ENCODE measurements around the gene IL24.
"Not testable (repeated sequence)": the region's sequence is repeated elsewhere in the genome, so short reads cannot be mapped to it uniquely, and the experiment has no call there.

The IL24 gene

DNA sequence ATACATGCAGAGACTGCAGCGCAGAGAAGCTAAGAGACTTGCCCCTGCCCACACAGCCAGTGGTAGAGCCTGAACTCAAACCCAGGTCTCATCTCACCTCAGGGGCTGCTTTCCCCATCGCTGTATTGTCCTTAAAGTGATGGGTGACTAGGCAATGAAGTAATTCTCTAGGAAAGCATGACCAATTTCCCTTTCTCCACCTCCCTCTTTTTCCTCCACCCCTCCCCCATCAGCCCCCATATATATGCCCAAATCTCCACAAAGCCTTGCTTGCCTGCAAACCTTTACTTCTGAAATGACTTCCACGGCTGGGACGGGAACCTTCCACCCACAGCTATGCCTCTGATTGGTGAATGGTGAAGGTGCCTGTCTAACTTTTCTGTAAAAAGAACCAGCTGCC, at the start of gene IL24:
Gene IL24, plus strand, starts transcription at position 269 of the 400 bp plus-strand sequence. CDS start 390 bp downstream, outside the sequence.
- Histone ChIP-seq H3K27ac (no peak within 1 kb of the TSS), H3K36me3 (peaks cover 0 to 7% (median 0%) of the 10 kb centered on the region in 11 experiments; a peak in 1 of 22 replicates), H3K27me3 (peaks cover 0 to 5% (median 0%) of the 10 kb centered on the region in 11 experiments; a peak in 1 of 22 replicates), H3K4me3 (no peak within 1 kb of the TSS), H3K4me2 (peak within 1 kb of the TSS in 9 of 11 experiments; percentile 3 to 44 (median 7); a peak in 9 of 22 replicates), H3K4me1 (peaks cover 0 to 20% (median 11%) of the 10 kb centered on the region in 10 experiments; a peak in 15 of 20 replicates), H4K20me1 (no peaks in the 10 kb centered on the region; a peak in 1 of 22 replicates), H3K9me3 (replicated peaks in 1 of 11) (peaks cover 0 to 2% (median 0%) of the 10 kb centered on the region in 11 experiments; a peak in 3 of 22 replicates), H3K9ac (no peak within 1 kb of the TSS)
- no peak for TF ChIP-seq Cebpa-rat (IDR thresholded peaks at IDR 0.05)

DNA sequence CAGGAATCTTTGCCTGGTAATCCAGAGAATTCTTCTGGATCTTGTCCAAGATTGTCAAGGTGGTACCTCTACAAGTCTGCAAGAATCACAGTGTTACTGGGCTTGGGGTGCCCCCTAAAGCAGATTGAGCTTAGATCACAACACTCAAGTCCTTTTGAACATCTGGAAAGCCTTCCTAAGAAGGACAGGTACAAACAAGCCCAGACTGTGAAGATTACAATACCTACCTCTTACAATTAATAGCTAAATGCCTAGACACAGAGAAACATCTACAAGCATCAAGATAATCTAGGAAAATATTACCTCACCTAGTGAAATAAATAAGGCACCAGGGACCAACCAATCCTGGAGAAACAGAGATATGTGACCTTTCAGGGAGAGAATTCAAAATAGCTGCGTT, 49.3 kb upstream of the IL24 start:
- no peak overlapping the region for H3K27ac ChIP-seq
- peaks cover 0 to 15% (median 9%) of the 10 kb centered on the region in 11 experiments; a peak in 15 of 22 replicates for H3K9me3 ChIP-seq (replicated peaks in 1 of 11)
- TF ChIP-seq Cebpa-rat (IDR thresholded peaks at IDR 0.05): no peak
- H4K20me1 ChIP-seq: no peaks in the 10 kb centered on the region
- H3K4me3 ChIP-seq: no peak overlapping the region
- no peak overlapping the region for H3K4me2 ChIP-seq
- H3K27me3 ChIP-seq: no peaks in the 10 kb centered on the region
- no peaks in the 10 kb centered on the region for H3K4me1 ChIP-seq
- no peaks in the 10 kb centered on the region for H3K36me3 ChIP-seq
- no peak overlapping the region for H3K9ac ChIP-seq

DNA sequence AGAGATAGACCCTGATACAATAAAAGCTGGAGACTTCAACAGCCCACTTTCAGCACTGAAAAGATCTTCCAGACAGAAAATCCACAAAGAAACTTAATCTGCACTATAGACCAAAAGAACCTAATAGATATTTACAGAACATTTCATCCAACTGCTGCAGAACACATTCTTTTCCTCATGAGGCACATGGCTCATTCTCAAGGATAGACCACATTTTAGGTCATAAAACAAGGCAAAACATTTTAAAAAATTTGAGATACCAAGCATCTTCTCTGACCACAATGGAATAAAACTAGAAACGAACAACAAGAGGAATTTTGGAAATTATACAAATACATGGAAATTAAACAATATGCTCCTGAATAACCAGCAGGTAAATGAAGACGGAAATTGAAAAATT, 46.8 kb upstream of the IL24 start:
- Histone ChIP-seq H3K9ac (no peak overlapping the region), H3K4me3 (no peak overlapping the region), H3K4me2 (no peak overlapping the region), H3K36me3 (no peaks in the 10 kb centered on the region), H3K9me3 (replicated peaks in 1 of 11) (peaks cover 5 to 18% (median 14%) of the 10 kb centered on the region in 11 experiments; a peak in 17 of 22 replicates), H4K20me1 (no peaks in the 10 kb centered on the region), H3K4me1 (no peaks in the 10 kb centered on the region), H3K27ac (no peak overlapping the region), H3K27me3 (no peaks in the 10 kb centered on the region)
- TF ChIP-seq Cebpa-rat (IDR thresholded peaks at IDR 0.05): no peak

GRCh38 chr1:206851341-206852010, 45.8 kb upstream of the IL24 start:
- Histone ChIP-seq H3K4me2 (no peak overlapping the region), H3K9ac (no peak overlapping the region), H3K27me3 (no peaks in the 10 kb centered on the region), H4K20me1 (no peaks in the 10 kb centered on the region), H3K27ac (no peak overlapping the region), H3K4me1 (peaks cover 0 to 8% (median 0%) of the 10 kb centered on the region in 10 experiments; a peak in 1 of 20 replicates), H3K9me3 (replicated peaks in 1 of 11) (peaks cover 5 to 18% (median 14%) of the 10 kb centered on the region in 11 experiments; a peak in 17 of 22 replicates), H3K36me3 (no peaks in the 10 kb centered on the region), H3K4me3 (no peak overlapping the region)
- TF ChIP-seq Cebpa-rat (IDR thresholded peaks at IDR 0.05): no peak

- peaks cover 5 to 18% (median 14%) of the 10 kb centered on the region in 11 experiments; a peak in 17 of 22 replicates for H3K9me3 ChIP-seq (replicated peaks in 1 of 11)
- H4K20me1 ChIP-seq, H3K27ac ChIP-seq, H3K4me2 ChIP-seq, H3K4me3 ChIP-seq, H3K9ac ChIP-seq, H3K36me3 ChIP-seq, H3K27me3 ChIP-seq, H3K4me1 ChIP-seq: not testable (repeated sequence)
Observed at GRCh38 chr1:206852662-206853061, 44.6 kb upstream of the IL24 start.

GRCh38 chr1:206853696-206854095, 43.5 kb upstream of the IL24 start:
- H3K9ac ChIP-seq, H3K4me2 ChIP-seq, H3K27me3 ChIP-seq: not testable (repeated sequence)

GRCh38 chr1:206854401-206855129, 42.7 kb upstream of the IL24 start:
- no peak overlapping the region for H3K4me3 ChIP-seq
- peaks cover 5 to 18% (median 14%) of the 10 kb centered on the region in 11 experiments; a peak in 17 of 22 replicates for H3K9me3 ChIP-seq (replicated peaks in 1 of 11)
- H3K4me2 ChIP-seq: no peak overlapping the region
- H3K27ac ChIP-seq: no peak overlapping the region
- peaks cover 11 to 21% (median 13%) of the 10 kb centered on the region in 10 experiments for H3K4me1 ChIP-seq
- H3K36me3 ChIP-seq: no peaks in the 10 kb centered on the region
- H3K9ac ChIP-seq: no peak overlapping the region
- H4K20me1 ChIP-seq: no peaks in the 10 kb centered on the region
- no peak for TF ChIP-seq Cebpa-rat (IDR thresholded peaks at IDR 0.05)
- H3K27me3 ChIP-seq: no peaks in the 10 kb centered on the region

More at GRCh38 chr1:206853696-206854095, 43.5 kb upstream of the IL24 start:
- H3K27ac ChIP-seq, H3K36me3 ChIP-seq, H4K20me1 ChIP-seq, H3K4me3 ChIP-seq: not testable (repeated sequence)
- H3K9me3 ChIP-seq (replicated peaks in 1 of 11): peaks cover 5 to 18% (median 14%) of the 10 kb centered on the region in 11 experiments; a peak in 17 of 22 replicates
- H3K4me1 ChIP-seq: peaks cover 4 to 13% (median 5%) of the 10 kb centered on the region in 10 experiments

- H3K4me2 ChIP-seq: peak overlapping the region in 1 of 11 experiments; percentile 28; a peak in 1 of 22 replicates
- H3K27me3 ChIP-seq: no peaks in the 10 kb centered on the region
- H3K36me3 ChIP-seq: no peaks in the 10 kb centered on the region
- H3K9ac ChIP-seq: no peak overlapping the region
- TF ChIP-seq Cebpa-rat (IDR thresholded peaks at IDR 0.05): no peak
- H4K20me1 ChIP-seq: no peaks in the 10 kb centered on the region
- H3K27ac ChIP-seq: no peak overlapping the region
- peaks cover 5 to 18% (median 14%) of the 10 kb centered on the region in 11 experiments; a peak in 17 of 22 replicates for H3K9me3 ChIP-seq (replicated peaks in 1 of 11)
- H3K4me1 ChIP-seq: peaks cover 11 to 21% (median 13%) of the 10 kb centered on the region in 10 experiments
- no peak overlapping the region for H3K4me3 ChIP-seq
Observed at GRCh38 chr1:206855859-206856258, 41.4 kb upstream of the IL24 start.

DNA sequence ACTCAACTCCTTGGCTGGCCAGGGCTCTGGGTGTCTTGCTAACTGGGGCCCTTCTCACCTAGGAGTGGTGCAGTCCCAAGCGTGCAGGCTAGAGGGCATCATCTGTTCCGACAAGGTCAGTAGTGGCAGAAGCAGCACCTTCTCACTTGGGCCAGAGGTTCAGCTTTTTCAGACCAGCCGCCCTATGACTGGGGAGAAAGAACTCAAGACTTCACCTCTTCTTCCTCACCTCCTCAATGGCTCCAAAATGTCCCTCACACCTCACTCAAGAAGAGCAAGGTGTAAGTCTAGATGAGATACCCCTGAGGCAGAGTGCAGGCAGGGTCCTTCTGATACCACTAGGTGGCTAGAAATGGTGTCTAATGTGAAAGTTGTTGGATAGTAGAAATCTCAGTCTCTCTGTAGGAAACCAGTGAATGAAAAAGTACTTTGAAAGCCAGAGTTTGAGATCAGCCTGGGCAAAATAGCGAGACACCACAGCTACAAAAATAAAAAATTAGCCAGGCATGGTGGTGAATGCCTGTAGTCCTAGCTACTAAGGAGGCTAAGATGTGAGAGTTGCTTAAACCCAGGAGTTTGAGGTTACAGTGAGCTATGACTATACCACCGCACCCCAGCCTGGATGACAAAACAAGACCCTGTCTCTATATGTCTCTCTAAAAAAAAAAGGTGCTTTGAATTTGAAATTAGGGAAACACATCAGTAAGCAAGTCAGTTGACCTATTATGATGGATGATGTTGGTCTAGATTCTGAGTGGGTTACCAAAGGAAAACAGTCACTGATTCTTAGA, 40.4 kb upstream of the IL24 start:
- Histone ChIP-seq H3K4me2 (no peak overlapping the region), H3K36me3 (no peaks in the 10 kb centered on the region), H3K27me3 (no peaks in the 10 kb centered on the region)

More for the DNA sequence above, 40.4 kb upstream of the IL24 start:
- H3K9ac ChIP-seq: no peak overlapping the region
- H4K20me1 ChIP-seq: no peaks in the 10 kb centered on the region
- peaks cover 11 to 21% (median 13%) of the 10 kb centered on the region in 10 experiments for H3K4me1 ChIP-seq
- no peak overlapping the region for H3K4me3 ChIP-seq
- H3K27ac ChIP-seq: no peak overlapping the region
- TF ChIP-seq Cebpa-rat (IDR thresholded peaks at IDR 0.05): no peak
- H3K9me3 ChIP-seq (replicated peaks in 1 of 11): peaks cover 5 to 17% (median 13%) of the 10 kb centered on the region in 11 experiments; a peak in 17 of 22 replicates

Measured in BLaER1 treated with 17β-estradiol and CSF1 and Interleukin-3, amounts not matched to agents 10 nM and 100 nM (cell line).